GM12892 (cell line): ENCODE data around the gene TTC39A.

Source experiments
- POLR2A ChIP-seq: IDR thresholded peaks from 2 replicates; pipeline ENCODE4 v1.6.1; 2011; ENCODE audit warnings: low read depth, low read length, control low read depth
- POLR2AphosphoS5 ChIP-seq: IDR thresholded peaks from 2 replicates; pipeline ENCODE4 v1.6.1; 2011; ENCODE audit warnings: low read depth, low read length, control low read depth

DNA sequence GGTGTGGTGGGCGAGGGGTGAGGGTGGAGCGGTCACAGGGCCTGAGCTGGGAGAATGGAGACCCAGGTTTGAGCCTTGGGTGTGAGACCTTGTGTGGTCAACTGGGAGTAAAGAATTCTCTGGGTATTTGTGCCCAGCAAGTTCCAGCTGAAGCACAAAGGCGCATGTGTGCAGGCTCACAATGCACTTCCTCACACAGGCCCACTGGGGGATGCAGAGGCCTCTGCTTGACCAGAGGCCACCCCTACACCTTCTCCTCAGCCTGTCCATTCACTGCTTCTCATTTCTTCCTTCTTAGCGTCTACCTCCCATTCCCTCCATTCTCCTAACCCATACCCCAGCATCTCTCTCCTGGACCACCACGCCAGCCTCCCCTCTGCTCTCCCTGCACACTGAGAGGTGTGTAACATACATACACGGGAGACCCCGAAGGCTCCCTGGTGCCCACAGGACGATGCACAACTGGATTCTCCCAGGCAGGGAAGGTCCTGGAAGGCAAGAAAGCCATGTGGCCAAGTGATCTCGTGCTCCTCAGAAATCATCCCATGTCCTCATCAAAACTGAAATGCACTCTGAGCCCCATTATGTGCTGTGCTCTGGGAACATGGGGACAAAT lies 12.3 kb upstream of the TTC39A start:
- TF ChIP-seq POLR2A (no peak), POLR2AphosphoS5 (no peak)
